ENCODE results near the gene ZFYVE28.

DNA sequence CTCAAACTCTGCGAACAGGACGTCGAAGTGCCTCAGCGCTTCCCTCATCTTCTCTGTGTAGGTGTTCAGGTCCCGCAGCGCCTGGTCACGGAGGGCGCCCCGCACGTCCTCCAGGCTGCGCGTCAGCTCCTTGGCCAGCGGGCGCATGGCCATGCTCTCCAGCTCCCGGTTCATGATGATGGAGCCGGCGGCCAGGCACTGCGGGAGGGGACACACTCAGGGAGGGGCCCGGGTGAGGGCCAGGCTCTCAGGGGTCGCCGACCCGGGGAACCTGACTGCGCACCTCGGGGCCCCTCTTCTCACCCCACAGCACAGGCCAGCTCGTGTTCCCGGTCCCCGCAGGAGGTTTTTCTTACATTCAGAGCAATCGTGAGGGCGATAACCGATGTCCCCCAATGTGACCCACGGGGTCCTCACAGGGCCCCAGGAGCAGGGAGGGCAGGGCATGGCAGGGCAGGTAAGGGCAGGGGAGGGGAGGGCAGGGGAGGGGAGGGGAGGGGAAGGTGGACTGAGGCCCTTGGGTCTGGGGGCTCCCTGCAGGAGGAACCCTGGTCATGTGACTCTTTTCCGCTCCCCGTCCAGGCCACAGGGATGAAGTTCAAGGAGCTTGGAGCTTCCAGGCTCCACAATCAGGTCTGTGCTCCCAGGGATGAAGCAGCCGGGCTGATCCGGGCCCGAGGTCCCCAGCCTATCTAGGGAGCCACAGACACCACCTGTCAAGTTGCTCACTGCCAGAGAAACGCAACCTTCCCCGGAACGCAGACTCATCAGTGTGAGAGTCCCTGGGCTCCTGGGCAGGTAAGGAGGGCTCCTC lies 78.8 kb downstream of the ZFYVE28 start:
- TF ChIP-seq, protein P1, sequence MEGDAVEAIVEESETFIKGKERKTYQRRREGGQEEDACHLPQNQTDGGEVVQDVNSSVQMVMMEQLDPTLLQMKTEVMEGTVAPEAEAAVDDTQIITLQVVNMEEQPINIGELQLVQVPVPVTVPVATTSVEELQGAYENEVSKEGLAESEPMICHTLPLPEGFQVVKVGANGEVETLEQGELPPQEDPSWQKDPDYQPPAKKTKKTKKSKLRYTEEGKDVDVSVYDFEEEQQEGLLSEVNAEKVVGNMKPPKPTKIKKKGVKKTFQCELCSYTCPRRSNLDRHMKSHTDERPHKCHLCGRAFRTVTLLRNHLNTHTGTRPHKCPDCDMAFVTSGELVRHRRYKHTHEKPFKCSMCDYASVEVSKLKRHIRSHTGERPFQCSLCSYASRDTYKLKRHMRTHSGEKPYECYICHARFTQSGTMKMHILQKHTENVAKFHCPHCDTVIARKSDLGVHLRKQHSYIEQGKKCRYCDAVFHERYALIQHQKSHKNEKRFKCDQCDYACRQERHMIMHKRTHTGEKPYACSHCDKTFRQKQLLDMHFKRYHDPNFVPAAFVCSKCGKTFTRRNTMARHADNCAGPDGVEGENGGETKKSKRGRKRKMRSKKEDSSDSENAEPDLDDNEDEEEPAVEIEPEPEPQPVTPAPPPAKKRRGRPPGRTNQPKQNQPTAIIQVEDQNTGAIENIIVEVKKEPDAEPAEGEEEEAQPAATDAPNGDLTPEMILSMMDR (IDR thresholded peaks at IDR 0.05), result no peak
- no peak for TF ChIP-seq EZH2 (IDR thresholded peaks at IDR 0.05; ENCODE audit: borderline replicate concordance, insufficient read depth, low read depth, low read length, poor library complexity, severe bottlenecking)

All from B cell (primary cell).